HepG2 (cell line): ENCODE data around the gene GSTCD. TPM values are rescaled to one million over a fixed set of nuclear protein-coding genes. Genes with fewer than 3 reads are reported as not detected.
A peak's percentile ranks its signal among the peaks of the same experiment; 100 is the strongest.

Experiments used
- CENPBD1 ChIP-seq: sonication (generic); formaldehyde crosslinking; IDR thresholded peaks from 2 replicates; pipeline ENCODE4 v1.8.0; 2022; ENCODE audit warnings: missing genetic modification reagents, low read depth, mild to moderate bottlenecking, borderline replicate concordance
- ETV6 ChIP-seq: sonication (generic); formaldehyde crosslinking; conservative IDR thresholded peaks from 2 replicates; pipeline ENCODE4 v1.4.0; 2020; ENCODE audit warnings: missing genetic modification reagents
- FOXC1 ChIP-seq: sonication (generic); formaldehyde crosslinking; IDR thresholded peaks from 2 replicates; pipeline ENCODE4 v1.8.0; 2022; ENCODE audit warnings: mild to moderate bottlenecking, missing genetic modification reagents, borderline replicate concordance
- HNRNPK ChIP-seq: fragments of 200-400 bp; formaldehyde crosslinking; IDR thresholded peaks from 2 replicates; pipeline ENCODE4 v1.6.1; 2018; ENCODE audit warnings: low read length, low read depth, moderate library complexity, mild to moderate bottlenecking; ENCODE audit not compliant: poor library complexity, severe bottlenecking
- HOMEZ ChIP-seq: IDR thresholded peaks from 2 replicates; pipeline ENCODE4 v1.6.1; 2016; ENCODE audit warnings: low read depth
- IRX3 ChIP-seq: sonication (generic); formaldehyde crosslinking; IDR thresholded peaks from 2 replicates; pipeline ENCODE4 v1.8.1; 2023; ENCODE audit warnings: mild to moderate bottlenecking, low read depth, missing genetic modification reagents, borderline replicate concordance
- KIAA2018 ChIP-seq: sonication (generic); formaldehyde crosslinking; IDR thresholded peaks from 2 replicates; pipeline ENCODE4 v1.5.0; 2020; ENCODE audit warnings: mild to moderate bottlenecking, missing genetic modification reagents, borderline replicate concordance
- PLSCR1 ChIP-seq: sonication (generic); formaldehyde crosslinking; IDR thresholded peaks from 2 replicates; pipeline ENCODE4 v1.5.0; 2020; ENCODE audit warnings: missing genetic modification reagents, mild to moderate bottlenecking, borderline replicate concordance
- TERF1 ChIP-seq: sonication (generic); formaldehyde crosslinking; IDR thresholded peaks from 2 replicates; pipeline ENCODE4 v1.8.0; 2022; ENCODE audit warnings: mild to moderate bottlenecking, missing genetic modification reagents, moderate library complexity
- ZFYVE20 ChIP-seq: sonication (generic); formaldehyde crosslinking; IDR thresholded peaks from 2 replicates; pipeline ENCODE4 v1.8.0; 2023; ENCODE audit warnings: low read depth, mild to moderate bottlenecking, moderate library complexity, missing genetic modification reagents, borderline replicate concordance
- ZNF33B ChIP-seq: sonication (generic); formaldehyde crosslinking; IDR thresholded peaks from 2 replicates; pipeline ENCODE4 v1.5.1; 2020; ENCODE audit warnings: mild to moderate bottlenecking, missing genetic modification reagents
- ZNF629 ChIP-seq: sonication (generic); formaldehyde crosslinking; conservative IDR thresholded peaks from 2 replicates; pipeline ENCODE4 v1.5.0; 2020; ENCODE audit warnings: missing genetic modification reagents
- ZNF816 ChIP-seq: sonication (generic); formaldehyde crosslinking; IDR thresholded peaks from 2 replicates; pipeline ENCODE4 v1.8.0; 2022; ENCODE audit warnings: missing genetic modification reagents, mild to moderate bottlenecking, borderline replicate concordance
- ZNF83 ChIP-seq: sonication (generic); formaldehyde crosslinking; IDR thresholded peaks from 2 replicates; pipeline ENCODE4 v1.4.0; 2020; ENCODE audit warnings: missing genetic modification reagents, mild to moderate bottlenecking, borderline replicate concordance
- polyA plus RNA-seq, 8 experiments: library from polyadenylated mRNA; depleted of rRNA in 3 of 8; stranded (reverse) in 7 of 8; unstranded in 1 of 8; fragments of >200 nt; fragmentation: Illumina TruSeq in 4 of 8; extraction: Trizol in 4 of 8; gene quantifications; 2 replicates each; pipeline versions ENCODE4 v1.2.1 to v1.2.3, GENCODE V29; 2011 to 2016; ENCODE audit warnings: low read depth in 4 of 8, missing spikeins in 1 of 8, mixed read lengths in 1 of 8; ENCODE audit not compliant: insufficient read depth in 1 of 8
- total RNA-seq, 5 experiments: library from RNA; depleted of rRNA; stranded (reverse); fragments of >200 nt; fragmentation: Illumina TruSeq; extraction: Trizol; gene quantifications; 2 replicates each; pipeline ENCODE4 v1.2.3, GENCODE V29; 2016; ENCODE audit warnings: low read depth in 1 of 5

GSTCD gene
- total and polyA plus RNA-seq, 2 of the 13 experiments (the other 11 are each of a cell fraction or from before 2014, with no cell fraction given) = 7.9 to 30.8 TPM

- TF ChIP-seq KIAA2018 = no peak; the same call in 1 of the 2 replicates
- 0 out of 2 replicates have a peak, but pooled peaks have one; percentile 80 for TF ChIP-seq TERF1
- no peak; the same call in none of the 2 replicates for TF ChIP-seq FOXC1
- TF ChIP-seq ZNF33B (CRISPR knock-in tag) = peak; percentile 92; the same call in 1 of the 2 replicates
- peak; percentile 92 for TF ChIP-seq HOMEZ
- no peak for TF ChIP-seq ZNF83 (CRISPR knock-in tag)
- TF ChIP-seq HNRNPK = no peak
- TF ChIP-seq PLSCR1 (CRISPR knock-in tag) = no peak
- peak; percentile 86; the same call in 1 of the 2 replicates for TF ChIP-seq IRX3 (CRISPR knock-in tag)
- peak; percentile 43; the same call in 1 of the 2 replicates for TF ChIP-seq ZNF629
- TF ChIP-seq ZNF816 = peak; percentile 97
- TF ChIP-seq CENPBD1 = no peak
- 0 out of 2 replicates have a peak, but pooled peaks have one; percentile 23 for TF ChIP-seq ZFYVE20 (CRISPR knock-in tag)
- TF ChIP-seq ETV6 (CRISPR knock-in tag) = peak; percentile 74; the same call in 1 of the 2 replicates
Measured at GRCh38 chr4:105708181-105709080, at the start of gene GSTCD, which contains the start of gene INTS12 (continued).
